GM12878 (cell line): ENCODE data around the gene EML3. TPM values are rescaled to one million over a fixed set of nuclear protein-coding genes. Genes with fewer than 3 reads are reported as not detected.
"Not testable (repeated sequence)": the region's sequence is repeated elsewhere in the genome, so short reads cannot be mapped to it uniquely, and the experiment has no call there.

ENCODE experiments used
- ATAC-seq: fragments of 200-7000 bp; cut with Tn5 transposase; 3 replicates; pipeline ENCODE4 v1.9.1; 2020; ENCODE audit warnings: mild to moderate bottlenecking, moderate library complexity
- BruUV-seq: library from RNA; stranded (reverse); fragments of 400-500 nt; replicated peaks from 2 replicates; lab custom pipeline; 2021; lab: Mats Ljungman, UMichigan
- CTCF ChIA-PET: fragments of 300-600 bp; sonication (Branson Sonifier 250); formaldehyde crosslinking; extraction: SDS; loops from one replicate; lab custom pipeline; 2021; ENCODE audit warnings: inconsistent platforms; lab: Yijun Ruan, JAX
- POLR2A ChIA-PET: fragments of 350-600 bp; formaldehyde crosslinking; extraction: SDS; loops from one replicate; lab custom pipeline; 2021; ENCODE audit warnings: inconsistent platforms; lab: Charles Lee
- RAD21 ChIA-PET: fragments of 300-600 bp; sonication (Branson Sonifier 250); formaldehyde crosslinking; loops from one replicate; lab custom pipeline; 2023; ENCODE audit warnings: antibody characterized with exemption; ENCODE audit not compliant: unreplicated experiment; lab: Charles Lee
- SMC1A ChIA-PET: fragments of 300-600 bp; sonication (Branson Sonifier 250); formaldehyde crosslinking; loops from one replicate; lab custom pipeline; 2023; ENCODE audit not compliant: unreplicated experiment, uncharacterized antibody; lab: Charles Lee
- DNase-seq: peaks from one replicate; pipeline ENCODE4 v3.0.0-alpha.2; 2011; ENCODE audit warnings: low read depth, low spot score
- FAIRE-seq: peaks from 3 replicates; lab custom pipeline; 2011; peaks lifted over from hg19 to GRCh38; lab: Jason Lieb, UNC
- H2AFZ ChIP-seq: 2 replicates; pipeline ENCODE4 v1.6.0; 2011; ENCODE audit warnings: low read depth, low read length, control low read depth; ENCODE audit not compliant: control insufficient read depth
- H3K27ac ChIP-seq: 2 replicates; pipeline ENCODE4 v1.5.1; 2011; ENCODE audit warnings: control low read depth; ENCODE audit not compliant: control insufficient read depth, insufficient read depth
- H3K27me3 ChIP-seq, 2 experiments: replicated peaks in 1 of 2; 2 replicates each; pipeline versions ENCODE4 v1.6.0 to v1.6.1; 2011; ENCODE audit warnings: low read length in 1 of 2; ENCODE audit not compliant: control insufficient read depth in 2 of 2, insufficient read depth in 2 of 2
- H3K36me3 ChIP-seq, 2 experiments: 2 replicates each; pipeline ENCODE4 v1.5.1; 2011; ENCODE audit warnings: low read length in 1 of 2; ENCODE audit not compliant: control insufficient read depth in 2 of 2, insufficient read depth in 2 of 2
- H3K4me1 ChIP-seq: 2 replicates; pipeline ENCODE4 v1.6.1; 2011; ENCODE audit warnings: mild to moderate bottlenecking, low read length, moderate library complexity, mixed read lengths; ENCODE audit not compliant: control insufficient read depth, insufficient read depth
- H3K4me2 ChIP-seq: 2 replicates; pipeline ENCODE4 v1.6.0; 2011; ENCODE audit warnings: control low read depth; ENCODE audit not compliant: control insufficient read depth, insufficient read depth
- H3K4me3 ChIP-seq: fragments of 200-600 bp; sonication (generic); 2 replicates; pipeline ENCODE4 v1.5.1; 2016
- H3K79me2 ChIP-seq: 2 replicates; pipeline ENCODE4 v1.6.0; 2011; ENCODE audit warnings: low read length; ENCODE audit not compliant: control insufficient read depth, insufficient read depth
- H3K9ac ChIP-seq: 2 replicates; pipeline ENCODE4 v1.8.0; 2011; ENCODE audit warnings: low read length, control low read depth, mixed read lengths; ENCODE audit not compliant: control insufficient read depth, insufficient read depth
- H3K9me3 ChIP-seq: replicated peaks from 3 replicates; pipeline ENCODE4 v1.5.1; 2011; ENCODE audit warnings: mild to moderate bottlenecking, low read length; ENCODE audit not compliant: control insufficient read depth, insufficient read depth
- H4K20me1 ChIP-seq: 2 replicates; pipeline ENCODE4 v1.6.0; 2011; ENCODE audit not compliant: control insufficient read depth, insufficient read depth
- CHD1 ChIP-seq: IDR thresholded peaks from 2 replicates; pipeline ENCODE4 v1.6.1; 2012; ENCODE audit warnings: low read depth, low read length, improper control_type of control experiment
- NBN ChIP-seq: fragments of 450-650 bp; IDR thresholded peaks from 2 replicates; pipeline ENCODE4 v1.6.1; 2016
- NFYB ChIP-seq: IDR thresholded peaks from 2 replicates; pipeline ENCODE4 v1.6.1; 2011; ENCODE audit warnings: low read depth, mild to moderate bottlenecking, low read length, improper control_type of control experiment, moderate library complexity; ENCODE audit not compliant: insufficient read depth
- RAD21 ChIP-seq: IDR thresholded peaks from 2 replicates; pipeline ENCODE4 v1.6.1; 2011; ENCODE audit warnings: mild to moderate bottlenecking, low read depth, low read length, moderate library complexity; ENCODE audit not compliant: insufficient read depth
- SIX5 ChIP-seq: IDR thresholded peaks from 2 replicates; pipeline ENCODE4 v1.6.1; 2011; ENCODE audit warnings: mild to moderate bottlenecking, low read depth, low read length, moderate library complexity; ENCODE audit not compliant: severe bottlenecking
- STAT3 ChIP-seq: IDR thresholded peaks from 2 replicates; pipeline ENCODE4 v1.6.1; 2011; ENCODE audit warnings: low read depth, low read length, improper control_type of control experiment
- ZNF207 ChIP-seq: fragments of 450-650 bp; IDR thresholded peaks from 2 replicates; pipeline ENCODE4 v1.6.1; 2014; ENCODE audit warnings: antibody characterized with exemption, mild to moderate bottlenecking, borderline replicate concordance
- ZNF24 ChIP-seq: fragments of 450-650 bp; IDR thresholded peaks from 2 replicates; pipeline ENCODE4 v1.6.1; 2017; ENCODE audit warnings: antibody characterized with exemption, mild to moderate bottlenecking
- WGBS: methylation state at CpG from one replicate; pipeline ENCODE4 v1.1.6; 2016; ENCODE audit warnings: low lambda C conversion rate; ENCODE audit not compliant: insufficient replicate concordance, insufficient coverage; ENCODE audit errors: missing lambda C conversion rate; 5-methylcytosine and 5-hydroxymethylcytosine counted together
- in situ Hi-C: fragments of 300-500 bp; cut with MboI; formaldehyde crosslinking; loops from 9 replicates; pipeline ENCODE4 v1.14.3; 2018; ENCODE audit warnings: mixed read lengths
- intact Hi-C: fragments of 100-400 bp; cut with micrococcal nuclease; formaldehyde crosslinking; loops from one replicate; pipeline ENCODE4 v1.14.2; 2022; ENCODE audit not compliant: unreplicated experiment
- polyA plus RNA-seq, 11 experiments: library from polyadenylated mRNA; depleted of rRNA in 4 of 11; unstranded in 6 of 11; stranded (reverse) in 5 of 11; fragments of >200 nt; fragmentation: Nextera tagmentation in 4 of 11; fragmentation: Illumina TruSeq in 1 of 11; extraction: Ambion mirVana in 4 of 11; extraction: Trizol in 1 of 11; gene quantifications; 1 replicate in 1 of 11; 2 replicates in 10 of 11; pipeline versions ENCODE4 v1.2.1 to v1.2.3, GENCODE V29; 2011 to 2016; ENCODE audit warnings: inconsistent platforms in 2 of 11, missing spikeins in 2 of 11, low read depth in 1 of 11
- total RNA-seq, 4 experiments: library from RNA; depleted of rRNA in 3 of 4; stranded (reverse); fragments of >200 nt in 3 of 4; fragmentation: Illumina TruSeq in 1 of 4; extraction: Trizol in 1 of 4; gene quantifications; 2 replicates each; pipeline versions ENCODE4 v1.2.1 to v1.2.3, GENCODE V29; 2013 to 2021

The EML3 gene
- total and polyA plus RNA-seq, 10 of the 15 experiments (the other 5 are each of a cell fraction or from before 2014, with no cell fraction given), result 0.58 to 82.5 (median 24.8) TPM

DNA sequence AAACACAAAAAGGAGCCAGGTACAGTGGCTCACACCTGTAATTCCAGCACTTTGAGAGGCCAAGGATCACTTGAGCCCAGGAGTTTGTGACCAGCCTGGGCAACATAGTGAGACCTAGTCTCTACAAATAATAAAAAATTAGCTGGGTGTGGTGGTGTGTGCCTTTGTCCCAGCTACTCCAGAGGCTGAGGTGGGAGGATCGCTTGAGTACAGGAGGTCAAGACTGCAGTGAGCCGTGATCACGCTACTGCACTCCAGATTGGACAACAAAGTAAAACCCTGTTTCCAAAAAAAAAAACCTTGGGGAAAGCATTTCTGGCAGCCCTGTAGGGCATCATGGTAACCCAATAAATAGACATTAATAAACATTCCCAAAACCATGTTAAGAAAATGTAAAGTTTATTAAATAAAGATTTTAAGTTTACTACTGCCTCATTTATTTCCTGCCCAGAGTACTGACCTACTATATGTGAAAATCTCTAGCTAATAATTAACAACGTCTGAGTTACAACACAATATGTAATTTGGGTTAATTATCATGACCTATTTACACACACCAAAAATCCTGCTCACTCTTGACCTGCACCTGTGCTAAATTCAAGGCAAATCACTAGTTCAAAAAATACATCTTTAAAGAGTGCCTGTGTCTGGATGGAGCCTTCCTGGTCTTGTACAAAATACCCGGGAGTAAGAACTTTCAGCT lies 47.3 kb downstream of the EML3 start:
- CTCF ChIA-PET, result interaction anchor here (0.6 to 5.7 kb wide), 13 partner anchors 8 to 170 kb away, joined by 3 to 42 read pairs (median 5); partner anchors contain the start of gene TUT1
- peaks cover 8% of the 10 kb centered on the region for H3K4me1 ChIP-seq
- in situ Hi-C loops, result no loop called here
- DNase-seq, result no peak
- no peak overlapping the region for H2AFZ ChIP-seq
- peaks cover 4% of the 10 kb centered on the region; the same call in 1 of the 2 replicates for H4K20me1 ChIP-seq
- TF ChIP-seq NBN (no peak), RAD21 (no peak), CHD1 (no peak), NFYB (no peak), STAT3 (no peak), ZNF24 (no peak), SIX5 (no peak), ZNF207 (no peak)
- TF ChIP-seq, all 136 proteins: peak for 0
- Histone ChIP-seq H3K27ac (no peak overlapping the region), H3K79me2 (peaks cover 39% of the 10 kb centered on the region), H3K4me3 (peak overlapping the region; percentile 23; the same call in 1 of the 2 replicates), H3K9ac (no peak overlapping the region), H3K9me3 (no peaks in the 10 kb centered on the region), H3K4me2 (no peak overlapping the region), H3K36me3 (peaks cover 8 to 51% of the 10 kb centered on the region in 2 experiments), H3K27me3 (no peaks in the 10 kb centered on the region)
- BruUV-seq, result no TSS peak
- no peak for ATAC-seq
- ChIA-PET POLR2A (interaction anchor here (0.6 to 1.9 kb wide), 6 partner anchors 9 to 279 kb away, joined by 3 to 8 read pairs (median 4); partner anchors contain the start of genes EEF1G and TUT1), RAD21 (interaction anchor here (0.8 to 3.6 kb wide), 8 partner anchors 7 to 140 kb away, joined by 3 to 22 read pairs (median 4); partner anchors contain the start of genes AHNAK, EEF1G and TUT1), SMC1A (interaction anchor here (0.7 to 3.3 kb wide), 8 partner anchors 8 to 171 kb away, joined by 3 to 18 read pairs (median 4); no protein-coding TSS in a partner anchor)
- intact Hi-C loops, result no loop called here
- FAIRE-seq, result no peak
- 73% methylated on average over 5 of the region's 5 CpGs for WGBS

DNA sequence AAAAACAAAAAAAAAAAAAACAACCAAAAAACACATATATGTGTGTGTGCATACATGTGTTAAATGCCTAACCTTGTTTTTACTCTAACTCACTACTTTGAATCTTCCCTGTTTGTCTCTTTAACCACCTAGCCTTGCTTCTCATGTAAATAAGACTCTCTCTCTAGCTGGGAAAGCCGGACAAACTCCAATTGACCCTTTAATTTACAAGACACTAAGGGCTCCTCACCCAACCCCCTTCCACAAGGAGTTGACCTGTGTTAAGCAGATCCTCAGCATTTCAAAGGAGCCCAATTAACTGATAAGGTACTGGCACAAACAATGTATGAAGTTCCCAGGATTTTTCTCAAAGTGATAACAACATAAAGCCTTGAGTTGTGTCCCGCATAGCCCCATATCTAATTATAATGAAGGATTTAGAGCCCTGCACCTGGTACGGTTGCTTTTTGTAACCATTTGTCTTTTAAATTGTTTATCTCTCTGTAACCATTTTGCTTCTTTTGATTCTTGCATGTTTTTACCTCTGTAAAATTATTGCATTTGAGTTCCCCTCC lies 50.8 kb downstream of the EML3 start:
- ChIA-PET POLR2A (interaction anchor here (0.7 to 11.4 kb wide), 3 partner anchors 9 to 19 kb away, joined by 4 to 188 read pairs (median 29); partner anchors contain the start of gene AHNAK), CTCF (interaction anchor here (0.6 to 7.5 kb wide), 12 partner anchors 11 to 167 kb away, joined by 3 to 246 read pairs (median 11); partner anchors contain the start of gene TUT1), SMC1A (interaction anchor here (1.3 to 11.4 kb wide), 10 partner anchors 8 to 169 kb away, joined by 3 to 212 read pairs (median 10); no protein-coding TSS in a partner anchor), RAD21 (interaction anchor here (0.9 to 13.9 kb wide), 6 partner anchors 8 to 137 kb away, joined by 3 to 313 read pairs (median 6); partner anchors contain the start of genes AHNAK and EEF1G)
- ATAC-seq, DNase-seq, intact Hi-C loops, H3K4me3 ChIP-seq, H3K27me3 ChIP-seq, H2AFZ ChIP-seq, H3K9me3 ChIP-seq, H3K9ac ChIP-seq, BruUV-seq, H3K4me2 ChIP-seq, H4K20me1 ChIP-seq, FAIRE-seq, in situ Hi-C loops, H3K27ac ChIP-seq: not testable (repeated sequence)
- H3K79me2 ChIP-seq, result peaks cover 15% of the 10 kb centered on the region
- 97% methylated on average over 3 of the region's 3 CpGs for WGBS
- peaks cover 16 to 42% of the 10 kb centered on the region in 2 experiments for H3K36me3 ChIP-seq
- H3K4me1 ChIP-seq, result peaks cover 36% of the 10 kb centered on the region
